NCI-H1092 treated with DMSO at 0.1 percent for 48 hours (cell line): Measurements from ENCODE around the gene LRRFIP1.

Source experiments
- DNase-seq: peaks from one replicate; lab custom pipeline; 2025; lab: John Stamatoyannopoulos, UW

The LRRFIP1 gene

DNA sequence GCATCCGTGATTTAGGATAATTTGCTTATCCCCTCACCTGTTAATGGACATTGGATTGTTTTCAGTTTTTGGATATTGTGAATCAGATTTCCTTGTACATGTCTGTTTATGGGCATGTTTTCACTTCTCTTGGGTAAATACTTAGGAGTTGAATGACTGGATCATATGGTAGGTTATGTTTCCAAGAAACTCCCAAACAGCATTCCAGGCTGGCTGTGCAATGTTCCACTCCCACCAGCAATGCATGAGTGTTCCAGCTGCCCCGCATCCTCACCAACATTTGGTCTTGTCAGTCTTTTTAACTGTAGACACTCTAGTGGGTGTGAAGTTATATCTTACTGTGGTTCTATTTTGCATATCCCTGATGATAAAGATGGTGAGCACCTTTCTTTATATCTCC is 8.9 kb upstream of the LRRFIP1 start:
- no peak for DNase-seq

DNA sequence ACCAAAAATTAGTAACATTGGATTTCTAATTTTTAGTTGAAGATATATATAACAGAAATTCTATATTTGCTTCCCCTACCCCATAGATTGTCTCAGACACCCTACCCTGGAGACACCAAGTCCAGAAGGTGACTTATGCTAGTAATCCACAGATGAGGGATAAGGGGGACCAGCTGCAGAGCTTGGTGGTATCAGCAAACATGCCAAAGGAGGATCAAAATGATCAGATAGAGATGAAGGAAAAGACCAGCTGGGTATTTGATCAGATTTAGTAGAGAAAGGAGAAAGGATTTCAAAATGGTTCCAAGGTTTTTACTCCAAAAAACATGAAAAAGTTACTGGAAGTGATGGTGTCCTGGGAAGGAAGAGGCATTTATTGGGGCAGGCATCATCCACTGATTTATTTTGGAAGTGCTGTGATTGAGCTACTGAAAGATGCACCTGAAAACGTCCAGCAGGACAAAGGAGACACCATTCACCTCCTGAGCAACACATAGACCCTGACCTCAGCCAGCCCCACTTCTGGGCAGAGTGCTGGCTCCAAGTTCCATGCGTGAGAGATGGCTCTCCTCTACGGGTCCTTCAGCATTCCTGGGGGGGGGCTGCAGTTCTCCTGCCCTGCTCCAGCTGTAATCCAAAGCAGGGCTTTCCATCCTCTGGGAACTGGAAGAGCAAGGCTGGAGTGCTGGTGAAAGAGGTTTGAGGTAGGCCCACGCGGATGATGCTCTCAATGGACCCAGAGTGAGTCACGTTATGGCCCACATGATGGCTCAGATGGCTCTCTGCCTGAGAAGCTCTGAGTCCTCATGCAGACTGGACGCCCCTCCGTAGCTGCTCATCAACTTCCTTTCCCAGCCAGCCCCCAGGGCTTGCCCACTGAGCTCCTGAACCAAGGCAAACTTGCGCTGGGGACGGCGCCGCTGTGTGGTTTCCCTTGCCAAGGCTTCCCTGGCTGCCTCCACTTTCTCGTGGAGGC is 3.7 kb upstream of the LRRFIP1 start:
- no peak for DNase-seq

- no peak for DNase-seq
Observed at GRCh38 chr2:237624565-237624964, 2.8 kb upstream of the LRRFIP1 start.

DNA sequence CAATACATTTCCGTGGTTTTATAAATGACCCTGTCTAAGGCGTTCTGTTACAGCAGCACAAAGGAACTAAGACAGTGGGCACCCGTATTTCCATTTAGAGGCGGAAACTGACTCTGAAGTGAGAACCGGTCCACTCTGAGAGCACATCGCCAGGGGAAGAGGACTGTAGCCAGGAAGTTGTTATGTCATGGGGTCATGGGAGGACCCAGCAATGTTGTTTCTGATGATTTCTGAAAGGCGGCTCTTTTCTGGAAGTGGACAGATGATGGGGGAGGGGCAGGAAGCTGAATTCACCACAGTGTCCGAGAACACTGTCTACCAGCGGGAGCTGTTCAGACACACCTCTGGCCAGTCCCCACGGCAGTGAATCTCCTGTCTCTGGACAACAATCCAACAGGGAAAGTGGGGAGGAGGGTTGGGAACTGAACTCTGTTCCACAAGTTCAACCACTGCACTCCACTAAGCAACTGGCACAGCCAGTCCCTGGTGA is 2.1 kb upstream of the LRRFIP1 start:
- DNase-seq = no peak

DNA sequence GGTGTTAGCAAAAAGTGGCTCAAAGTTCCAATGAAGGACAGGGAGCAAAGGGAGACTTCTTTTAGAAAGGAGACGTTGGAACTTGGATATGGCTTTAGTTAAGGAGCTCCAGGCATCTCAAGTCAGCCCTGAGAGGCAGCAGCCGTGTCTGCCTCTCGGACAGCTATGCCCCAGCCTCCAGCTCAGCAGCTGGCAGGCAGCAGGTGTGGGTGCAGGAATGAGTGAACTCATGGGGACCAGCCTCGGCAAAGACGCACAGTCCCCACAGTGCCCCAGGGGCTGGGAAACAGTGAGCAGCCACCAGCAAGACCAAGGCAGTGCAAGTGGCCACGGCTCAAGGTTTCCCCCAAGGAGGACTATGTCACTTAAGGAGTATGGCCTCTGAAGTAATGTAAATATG is 1.6 kb upstream of the LRRFIP1 start:
- no peak for DNase-seq

DNA sequence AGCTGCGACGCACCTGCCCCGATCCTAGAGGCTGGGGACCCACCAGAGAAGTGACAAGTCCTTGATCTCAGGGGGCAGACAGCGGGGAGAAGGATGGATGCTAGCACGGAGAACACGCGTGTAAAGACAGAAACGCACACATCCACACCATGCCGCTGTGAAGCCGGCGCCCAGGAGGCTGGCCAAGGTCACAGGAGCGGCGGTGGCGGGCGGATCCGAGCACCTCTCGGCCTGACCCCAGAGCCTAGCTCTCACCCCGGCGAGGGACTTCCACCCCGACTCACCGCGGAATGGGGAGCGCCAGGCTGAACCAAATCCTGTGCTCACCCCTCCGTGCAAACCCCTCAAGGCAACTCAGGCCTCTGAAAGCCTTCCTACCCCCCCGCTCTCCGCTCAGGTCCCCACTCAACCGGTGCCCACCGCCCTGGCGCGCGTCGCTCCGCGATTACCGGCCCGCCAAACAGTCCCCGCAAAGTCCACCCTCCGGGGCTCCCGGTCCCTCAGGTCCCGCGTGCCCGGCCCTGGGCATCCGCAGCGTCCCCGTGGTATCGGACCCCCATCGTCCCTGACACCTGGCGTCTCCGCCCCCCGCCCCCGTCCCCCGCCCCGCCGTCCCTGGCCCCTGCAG is 460 bp upstream of the LRRFIP1 start:
- no peak for DNase-seq

DNA sequence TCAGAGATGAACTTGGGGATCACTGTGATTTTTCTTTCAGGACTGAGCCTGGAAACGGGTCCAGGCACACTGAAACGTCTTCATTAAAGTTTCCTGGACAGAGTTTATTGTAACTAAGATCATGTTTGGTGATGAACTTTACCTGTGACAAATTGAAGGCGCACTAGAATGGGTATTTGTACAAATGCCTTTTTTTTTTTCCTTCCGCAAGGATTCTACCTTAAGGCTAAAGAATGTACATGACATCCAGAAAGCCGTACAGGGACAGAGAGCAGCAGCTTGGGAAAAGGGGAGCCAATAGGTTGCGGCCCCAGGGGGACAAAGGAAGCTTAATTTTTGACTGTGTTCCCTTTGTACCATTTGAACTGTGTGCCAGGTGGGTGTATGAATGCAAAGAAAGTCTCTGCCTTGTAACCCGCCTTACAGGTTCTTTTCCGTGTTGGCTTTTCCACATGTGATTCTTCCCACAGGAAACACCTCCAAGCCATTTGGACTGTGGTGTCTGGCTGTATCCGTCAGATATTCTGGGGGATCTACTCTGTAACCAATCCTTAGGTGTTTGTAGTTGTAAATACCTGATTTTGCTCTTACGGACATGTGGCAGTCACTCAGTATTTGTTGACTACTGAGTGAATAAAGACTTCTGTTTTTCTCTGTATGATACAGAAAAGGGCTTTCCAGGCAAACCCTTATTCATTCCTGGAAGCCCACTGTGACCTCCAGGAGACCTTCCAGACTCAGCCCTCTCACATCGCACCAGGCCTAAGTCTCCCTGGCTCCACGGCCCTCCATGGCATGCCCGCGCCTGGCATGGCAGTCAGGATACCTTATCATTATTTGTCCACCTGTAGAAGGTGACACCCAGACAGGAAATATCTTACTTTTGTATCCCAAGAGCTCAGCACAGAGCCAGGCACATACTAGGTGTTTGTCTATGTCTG is 1.1 kb downstream of the LRRFIP1 start:
- no peak for DNase-seq

GRCh38 chr2:237629188-237629534 is 1.8 kb downstream of the LRRFIP1 start:
- DNase-seq = no peak

DNA sequence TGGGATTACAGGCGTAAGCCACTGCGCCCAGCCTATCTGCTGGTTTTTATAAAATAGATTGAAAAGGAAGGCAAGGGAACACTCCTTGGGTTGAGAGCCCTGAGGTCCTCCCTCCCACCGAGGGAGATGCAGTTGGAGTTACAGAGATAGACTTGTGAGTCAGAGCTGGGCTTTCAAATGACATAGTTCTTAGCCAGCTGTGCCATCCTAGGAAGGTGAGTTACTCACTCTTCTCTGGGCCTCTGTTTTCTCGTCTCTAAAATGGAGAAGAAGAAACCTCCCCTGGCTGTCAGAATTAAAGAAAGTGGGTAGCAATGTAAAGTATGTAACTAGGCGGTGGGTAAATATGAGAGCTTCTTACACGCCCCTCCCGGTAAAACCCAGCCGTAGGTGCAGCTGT is 2.4 kb downstream of the LRRFIP1 start:
- DNase-seq = no peak

DNA sequence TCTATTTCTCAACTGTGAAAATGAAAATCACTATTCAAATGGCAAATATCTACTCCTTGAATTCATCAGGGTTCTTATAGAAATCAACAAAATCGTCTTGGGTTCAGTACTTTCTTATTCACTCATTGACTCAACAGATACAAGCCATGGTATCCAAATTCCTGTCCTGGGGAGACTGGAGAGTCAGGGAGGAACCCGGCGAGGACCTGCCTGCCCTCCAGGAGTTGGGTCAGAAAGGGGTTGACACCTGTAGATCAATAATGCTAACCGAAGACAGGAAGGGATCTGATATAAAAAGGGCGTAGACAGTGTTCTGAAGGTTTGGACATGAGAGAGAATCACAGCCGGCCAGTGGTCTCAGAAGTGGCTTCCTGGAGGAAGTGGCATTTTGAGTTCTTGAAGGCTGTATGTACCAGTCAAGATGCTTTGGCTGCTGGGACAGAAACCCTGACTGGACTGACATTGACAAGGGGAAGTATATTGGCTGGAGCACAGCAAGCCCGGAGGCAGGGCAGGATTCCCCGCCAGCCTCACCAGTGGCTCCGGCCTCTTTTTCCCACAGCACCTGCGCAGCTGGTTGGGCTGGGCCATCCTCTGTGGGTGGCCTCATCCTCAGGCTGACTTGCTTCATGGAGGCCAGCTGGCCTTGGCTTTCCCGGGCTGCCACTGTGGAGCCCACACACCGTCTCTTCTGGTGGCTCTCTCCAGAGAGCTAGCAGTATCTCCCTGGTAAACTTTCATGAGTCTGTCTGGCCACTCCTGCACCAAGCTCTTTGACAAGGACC is 3.0 kb downstream of the LRRFIP1 start:
- no peak for DNase-seq

DNA sequence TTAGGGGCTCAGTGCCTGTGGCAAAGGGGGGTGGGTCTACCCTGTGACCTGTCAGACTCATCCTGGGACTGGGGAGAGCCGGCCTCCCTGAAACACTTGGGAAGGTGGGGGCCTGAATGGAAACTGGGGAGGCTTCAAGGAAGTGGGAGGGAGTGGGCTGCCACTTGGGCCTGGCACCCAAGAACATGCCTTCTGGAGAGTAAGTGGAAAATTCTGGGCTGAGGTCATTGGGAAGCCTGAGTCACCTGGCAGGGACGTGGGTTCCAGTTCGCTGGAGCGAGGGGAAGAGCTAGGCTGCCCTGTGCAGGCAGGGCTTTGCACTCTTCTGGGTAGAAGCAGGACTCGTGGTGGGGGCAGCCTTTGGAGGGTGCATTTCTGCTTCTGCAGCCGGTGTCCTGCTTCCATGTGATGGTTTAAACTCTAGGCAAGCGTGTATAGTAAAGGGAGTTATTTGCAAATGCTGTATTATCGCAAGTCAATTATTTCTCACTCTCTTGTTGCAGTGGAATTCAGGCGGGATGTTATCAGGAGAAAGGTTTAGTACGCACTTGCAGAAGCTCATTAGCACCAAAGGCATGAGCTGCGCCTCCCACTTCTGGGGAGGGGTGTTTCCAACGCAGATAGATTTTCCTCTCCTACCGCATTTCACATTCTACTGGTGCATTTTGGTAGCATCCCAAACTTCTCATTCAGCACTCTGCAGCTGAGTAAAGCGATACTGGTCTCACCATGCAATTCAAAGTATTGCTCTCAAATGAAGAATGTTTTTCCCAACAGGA is 3.8 kb downstream of the LRRFIP1 start:
- no peak for DNase-seq

- no peak for DNase-seq
Observed at GRCh38 chr2:237631801-237632585, 4.6 kb downstream of the LRRFIP1 start.

DNA sequence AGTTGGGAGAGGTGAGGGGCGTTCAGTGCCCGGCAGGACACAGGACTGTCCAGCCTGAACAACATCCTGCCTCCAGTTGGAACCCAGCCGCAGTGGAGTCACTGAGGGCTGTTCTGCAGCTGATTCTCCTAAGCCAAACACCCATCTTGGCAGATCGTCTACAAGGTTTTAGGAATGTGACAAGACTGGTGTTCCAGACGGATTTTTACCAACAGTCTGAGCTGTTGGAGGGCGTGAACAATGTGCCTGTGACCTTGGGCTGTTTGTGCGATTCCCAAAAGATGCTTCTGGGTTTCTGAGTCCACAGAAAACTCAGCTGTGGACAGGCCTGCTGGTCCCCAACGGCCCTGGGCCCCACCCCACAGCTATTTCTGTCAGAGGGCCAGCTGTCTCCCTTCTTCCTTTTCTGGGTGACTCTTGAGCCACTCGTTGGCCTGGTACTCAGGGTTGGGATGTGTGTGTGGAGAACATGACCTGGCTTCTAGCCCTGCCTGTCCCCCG is 5.7 kb downstream of the LRRFIP1 start:
- no peak for DNase-seq

DNA sequence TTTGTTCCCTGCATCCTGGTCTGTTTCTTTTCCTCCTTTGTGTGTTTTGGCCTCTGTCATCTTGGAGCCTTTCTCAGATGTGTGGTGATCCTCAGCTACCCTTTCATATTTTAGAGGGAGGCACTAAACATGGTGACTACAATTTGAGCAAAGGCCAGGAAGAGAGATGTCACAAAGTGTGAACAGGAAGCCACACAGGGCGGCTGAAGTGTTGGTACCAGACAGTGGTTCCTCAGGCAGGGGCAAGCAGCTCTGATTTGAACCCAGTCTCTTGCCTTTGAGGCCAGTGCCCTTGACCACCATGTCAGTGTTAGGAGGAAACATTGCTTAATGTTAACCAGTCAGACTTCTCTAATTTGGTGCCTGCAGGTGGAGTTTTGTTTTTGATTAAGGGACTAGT is 9.2 kb downstream of the LRRFIP1 start:
- DNase-seq = no peak

DNA sequence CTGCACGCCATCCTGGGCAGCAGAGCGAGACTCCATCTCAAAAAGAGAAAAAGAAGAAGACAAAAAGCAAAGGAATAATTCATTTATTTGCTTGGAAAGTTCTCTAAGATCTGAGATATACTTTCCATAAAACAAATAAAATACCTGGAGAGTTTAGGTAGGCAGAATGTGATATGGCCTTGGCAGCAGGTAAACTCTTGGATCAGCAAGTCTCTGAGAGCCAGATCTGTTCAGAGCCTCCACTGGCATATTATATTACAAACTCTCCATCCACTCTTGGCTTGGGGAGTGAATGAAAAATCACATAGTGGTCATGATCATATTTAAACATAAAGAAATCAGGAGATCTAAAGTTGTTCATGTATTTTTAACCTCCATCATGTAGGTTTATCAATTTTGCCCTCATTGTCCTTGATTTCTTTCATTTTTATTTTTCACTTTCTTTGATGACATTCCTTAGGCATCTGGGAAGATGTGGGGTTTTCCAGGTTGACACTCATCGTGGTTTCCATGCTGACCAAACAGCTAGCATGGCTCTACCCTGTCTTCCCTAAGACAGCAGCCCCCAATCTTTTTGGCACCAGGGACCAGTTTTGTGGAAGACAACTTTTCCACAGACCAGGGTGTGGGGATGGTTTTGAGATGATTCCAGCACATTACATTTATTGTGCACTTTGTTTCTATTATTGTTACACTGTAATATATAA is 10.2 kb downstream of the LRRFIP1 start:
- no peak for DNase-seq

GRCh38 chr2:237638176-237638575 is 10.8 kb downstream of the LRRFIP1 start:
- no peak for DNase-seq

- no peak for DNase-seq
Observed at GRCh38 chr2:237639052-237639835, 11.9 kb downstream of the LRRFIP1 start.

- no peak for DNase-seq
Observed at GRCh38 chr2:237639836-237640220, 12.4 kb downstream of the LRRFIP1 start.
